PC-3 (cell line): Measurements from ENCODE around the gene PPT1.

Experiments
- CTCF ChIP-seq: fragments of 300-600 bp; sonication (generic); conservative IDR thresholded peaks from 2 replicates; pipeline ENCODE4 v1.5.1; 2017; ENCODE audit warnings: antibody characterized with exemption, low read depth, mild to moderate bottlenecking, low read length
- EZH2 ChIP-seq: fragments of 300-600 bp; sonication (generic); IDR thresholded peaks from one replicate; pipeline ENCODE4 v1.6.1; 2017; ENCODE audit warnings: antibody characterized with exemption, mild to moderate bottlenecking, low read length; ENCODE audit not compliant: unreplicated experiment
- EZH2phosphoT487 ChIP-seq: fragments of 300-600 bp; sonication (generic); IDR thresholded peaks from 2 replicates; pipeline ENCODE4 v1.6.1; 2018; ENCODE audit warnings: mild to moderate bottlenecking, antibody characterized with exemption, low read length, borderline replicate concordance

- TF ChIP-seq CTCF, result no peak
- TF ChIP-seq EZH2phosphoT487, result no peak
- TF ChIP-seq EZH2, result no peak
These were observed 36.9 kb downstream of the PPT1 start for GRCh38 chr1:40059960-40060750.
